ENCODE measurements around the gene PERM1. TPM values are rescaled to one million over a fixed set of nuclear protein-coding genes. Genes with fewer than 3 reads are reported as not detected.
"Not testable (repeated sequence)": the region's sequence is repeated elsewhere in the genome, so short reads cannot be mapped to it uniquely, and the experiment has no call there.

PERM1 gene
- total and polyA plus RNA-seq, 9 donors, result 0.86 to 3.1 (median 1.9) TPM

- Histone ChIP-seq H3K4me1 (ENCODE audit: control insufficient read depth, insufficient read depth, low read length) (peaks cover 36% of the 10 kb centered on the region), H3K9me3 (replicated peaks; ENCODE audit: control insufficient read depth, low read depth, low read length) (no peaks in the 10 kb centered on the region), H3K27ac (ENCODE audit: low read length) (no peak overlapping the region), H3K27me3 (ENCODE audit: control insufficient read depth, insufficient read depth, low read length) (peaks cover 41% of the 10 kb centered on the region), H3K36me3 (ENCODE audit: control insufficient read depth, insufficient read depth, low read length) (peaks cover 3% of the 10 kb centered on the region), H3K4me3 (ENCODE audit: low read length) (peak overlapping the region; percentile 36)
- 11% methylated on average over 73 of the region's 75 CpGs for WGBS (ENCODE audit: insufficient coverage)
- no peak for DNase-seq
These were observed 16.3 kb upstream of the PERM1 start for GRCh38 chr1:997993-998744.

- H3K27me3 ChIP-seq (ENCODE audit: control insufficient read depth, insufficient read depth, low read length), result peaks cover 39% of the 10 kb centered on the region
- H3K36me3 ChIP-seq (ENCODE audit: control insufficient read depth, insufficient read depth, low read length), result no peaks in the 10 kb centered on the region
- WGBS (ENCODE audit: insufficient coverage), result 57% methylated on average over 3 of the region's 3 CpGs
- no peak for DNase-seq
- H3K4me1 ChIP-seq (ENCODE audit: control insufficient read depth, insufficient read depth, low read length), result peaks cover 31% of the 10 kb centered on the region
- no peak overlapping the region for H3K27ac ChIP-seq (ENCODE audit: low read length)
- H3K9me3 ChIP-seq (replicated peaks; ENCODE audit: control insufficient read depth, low read depth, low read length), result no peaks in the 10 kb centered on the region
- no peak overlapping the region for H3K4me3 ChIP-seq (ENCODE audit: low read length)
These were observed 15.8 kb upstream of the PERM1 start for GRCh38 chr1:997713-997992.

GRCh38 chr1:996851-997712 lies 15.2 kb upstream of the PERM1 start:
- H3K36me3 ChIP-seq (ENCODE audit: control insufficient read depth, insufficient read depth, low read length), result no peaks in the 10 kb centered on the region
- H3K4me3 ChIP-seq (ENCODE audit: low read length), result no peak overlapping the region
- H3K9me3 ChIP-seq (replicated peaks; ENCODE audit: control insufficient read depth, low read depth, low read length), result peaks cover 2% of the 10 kb centered on the region
- H3K27me3 ChIP-seq (ENCODE audit: control insufficient read depth, insufficient read depth, low read length), result peaks cover 39% of the 10 kb centered on the region
- 49% methylated on average over 18 of the region's 24 CpGs for WGBS (ENCODE audit: insufficient coverage)
- H3K4me1 ChIP-seq (ENCODE audit: control insufficient read depth, insufficient read depth, low read length), result peaks cover 29% of the 10 kb centered on the region
- no peak overlapping the region for H3K27ac ChIP-seq (ENCODE audit: low read length)
- DNase-seq, result no peak

GRCh38 chr1:995665-996633 lies 14.1 kb upstream of the PERM1 start:
- Histone ChIP-seq H3K9me3 (replicated peaks; ENCODE audit: control insufficient read depth, low read depth, low read length) (peaks cover 5% of the 10 kb centered on the region), H3K4me3 (ENCODE audit: low read length) (no peak overlapping the region), H3K4me1 (ENCODE audit: control insufficient read depth, insufficient read depth, low read length) (peaks cover 22% of the 10 kb centered on the region), H3K36me3 (ENCODE audit: control insufficient read depth, insufficient read depth, low read length) (no peaks in the 10 kb centered on the region), H3K27ac (ENCODE audit: low read length) (no peak overlapping the region), H3K27me3 (ENCODE audit: control insufficient read depth, insufficient read depth, low read length) (peaks cover 37% of the 10 kb centered on the region)
- 25% methylated on average over 15 of the region's 30 CpGs for WGBS (ENCODE audit: insufficient coverage)
- no peak for DNase-seq

- Histone ChIP-seq H3K27me3 (ENCODE audit: control insufficient read depth, insufficient read depth, low read length) (peaks cover 38% of the 10 kb centered on the region), H3K4me1 (ENCODE audit: control insufficient read depth, insufficient read depth, low read length) (peaks cover 15% of the 10 kb centered on the region)
- not testable (repeated sequence) for H3K27ac ChIP-seq (ENCODE audit: low read length); H3K36me3 ChIP-seq (ENCODE audit: control insufficient read depth, insufficient read depth, low read length); H3K4me3 ChIP-seq (ENCODE audit: low read length); DNase-seq; H3K9me3 ChIP-seq (replicated peaks; ENCODE audit: control insufficient read depth, low read depth, low read length)
- 86% methylated on average over 5 of the region's 6 CpGs for WGBS (ENCODE audit: insufficient coverage)
These were observed 12.7 kb upstream of the PERM1 start for GRCh38 chr1:994546-994945.

GRCh38 chr1:993379-993995 lies 11.6 kb upstream of the PERM1 start:
- DNase-seq, result no peak
- 54% methylated on average over 2 of the region's 15 CpGs for WGBS (ENCODE audit: insufficient coverage)
- peaks cover 13% of the 10 kb centered on the region for H3K4me1 ChIP-seq (ENCODE audit: control insufficient read depth, insufficient read depth, low read length)
- peaks cover 5% of the 10 kb centered on the region for H3K9me3 ChIP-seq (replicated peaks; ENCODE audit: control insufficient read depth, low read depth, low read length)
- H3K27me3 ChIP-seq (ENCODE audit: control insufficient read depth, insufficient read depth, low read length), result peaks cover 35% of the 10 kb centered on the region
- no peak overlapping the region for H3K27ac ChIP-seq (ENCODE audit: low read length)
- H3K36me3 ChIP-seq (ENCODE audit: control insufficient read depth, insufficient read depth, low read length), result no peaks in the 10 kb centered on the region
- H3K4me3 ChIP-seq (ENCODE audit: low read length), result no peak overlapping the region

GRCh38 chr1:992362-992761 lies 10.5 kb upstream of the PERM1 start:
- DNase-seq, result no peak
- Histone ChIP-seq H3K9me3 (replicated peaks; ENCODE audit: control insufficient read depth, low read depth, low read length) (peaks cover 5% of the 10 kb centered on the region), H3K27me3 (ENCODE audit: control insufficient read depth, insufficient read depth, low read length) (peaks cover 26% of the 10 kb centered on the region), H3K27ac (ENCODE audit: low read length) (no peak overlapping the region), H3K4me3 (ENCODE audit: low read length) (no peak overlapping the region), H3K4me1 (ENCODE audit: control insufficient read depth, insufficient read depth, low read length) (peaks cover 2% of the 10 kb centered on the region), H3K36me3 (ENCODE audit: control insufficient read depth, insufficient read depth, low read length) (no peaks in the 10 kb centered on the region)
- WGBS (ENCODE audit: insufficient coverage), result no CpG with 5 or more reads among the region's 7 CpGs

- DNase-seq, result no peak
- Histone ChIP-seq H3K27me3 (ENCODE audit: control insufficient read depth, insufficient read depth, low read length) (peaks cover 21% of the 10 kb centered on the region), H3K4me1 (ENCODE audit: control insufficient read depth, insufficient read depth, low read length) (no peaks in the 10 kb centered on the region), H3K36me3 (ENCODE audit: control insufficient read depth, insufficient read depth, low read length) (no peaks in the 10 kb centered on the region), H3K4me3 (ENCODE audit: low read length) (no peak overlapping the region), H3K9me3 (replicated peaks; ENCODE audit: control insufficient read depth, low read depth, low read length) (peaks cover 5% of the 10 kb centered on the region), H3K27ac (ENCODE audit: low read length) (no peak overlapping the region)
- WGBS (ENCODE audit: insufficient coverage), result 100% methylated on average over 5 of the region's 10 CpGs
These were observed 10.0 kb upstream of the PERM1 start for GRCh38 chr1:991895-992294.

GRCh38 chr1:991275-991674 lies 9.4 kb upstream of the PERM1 start:
- not testable (repeated sequence) for H3K36me3 ChIP-seq (ENCODE audit: control insufficient read depth, insufficient read depth, low read length); H3K27ac ChIP-seq (ENCODE audit: low read length); H3K4me3 ChIP-seq (ENCODE audit: low read length); H3K9me3 ChIP-seq (replicated peaks; ENCODE audit: control insufficient read depth, low read depth, low read length); H3K4me1 ChIP-seq (ENCODE audit: control insufficient read depth, insufficient read depth, low read length); DNase-seq
- 94% methylated on average over 2 of the region's 6 CpGs for WGBS (ENCODE audit: insufficient coverage)
- H3K27me3 ChIP-seq (ENCODE audit: control insufficient read depth, insufficient read depth, low read length), result peaks cover 21% of the 10 kb centered on the region

All from muscle of leg (tissue), 11 donors.